Lower lobe of right lung (tissue), 2 donors: ENCODE data around the gene MGA. TPM values are rescaled to one million over a fixed set of nuclear protein-coding genes. Genes with fewer than 3 reads are reported as not detected.

Source experiments
- ATAC-seq, 2 donors: fragments of 200-7000 bp; cut with Tn5 transposase; one replicate each; pipeline ENCODE4 v1.9.1; 2020 to 2022; ENCODE audit warnings: mild to moderate bottlenecking in 2 of 2, moderate library complexity in 2 of 2
- DNase-seq: peaks from one replicate; pipeline ENCODE4 v3.0.0-alpha.2; 2020
- H3K27ac ChIP-seq: fragments of 200-600 bp; one replicate; pipeline ENCODE4 v1.8.0; 2022
- H3K27me3 ChIP-seq: fragments of 200-600 bp; one replicate; pipeline ENCODE4 v1.8.0; 2022; ENCODE audit warnings: low read depth
- H3K36me3 ChIP-seq: fragments of 200-600 bp; one replicate; pipeline ENCODE4 v1.8.0; 2022; ENCODE audit warnings: mild to moderate bottlenecking
- H3K4me1 ChIP-seq: fragments of 200-600 bp; one replicate; pipeline ENCODE4 v1.8.0; 2022
- H3K4me3 ChIP-seq: fragments of 200-600 bp; one replicate; pipeline ENCODE4 v1.8.0; 2022; ENCODE audit warnings: mild to moderate bottlenecking
- H3K9me3 ChIP-seq: fragments of 200-600 bp; one replicate; pipeline ENCODE4 v1.8.0; 2022
- intact Hi-C: fragments of 100-400 bp; cut with DNase I; formaldehyde crosslinking; loops from one replicate; pipeline ENCODE4 v1.11.0; 2022
- total RNA-seq: library from RNA; stranded (reverse); fragmentation: NEBNext Ultra II Directional; extraction: Animal tissue kit (Norgen Biotek cat#: 25700); gene quantifications from one replicate; pipeline ENCODE4 v1.2.1, GENCODE V29; 2021
- TF ChIP-seq, protein P1 (sequence below): fragments of 200-600 bp; IDR thresholded peaks from one replicate; pipeline ENCODE4 v1.8.0; 2022; ENCODE audit warnings: antibody characterized with exemption, mild to moderate bottlenecking
- donor health status: DM: no; HTN: yes; CAD: no; lungs with severe emphysema.

MGA gene
- total RNA-seq, 1 donor from 2014 or later = 38.7 TPM

DNA sequence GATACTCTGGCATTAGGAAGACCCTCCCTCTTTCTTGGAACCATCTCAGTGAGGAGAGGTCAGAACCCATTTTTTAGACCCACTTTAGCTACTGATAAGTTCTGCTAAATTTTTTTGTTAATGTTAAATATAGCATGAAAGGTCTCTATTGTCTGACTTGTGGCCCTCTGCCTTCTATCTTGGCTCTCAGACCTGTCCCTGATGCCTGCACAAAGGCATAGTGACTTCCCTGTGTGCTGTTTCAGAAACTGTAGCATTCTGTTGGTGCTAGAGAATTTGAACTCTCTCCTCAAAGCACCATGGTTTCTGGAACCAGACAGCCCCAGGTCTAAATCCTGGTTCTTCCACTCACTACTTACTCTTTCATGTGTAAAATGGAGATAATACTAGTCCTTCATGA is 129.5 kb downstream of the MGA start:
- Histone ChIP-seq H3K27me3 (no peaks in the 10 kb centered on the region), H3K4me1 (peaks cover 24% of the 10 kb centered on the region), H3K27ac (no peak overlapping the region), H3K36me3 (no peaks in the 10 kb centered on the region), H3K4me3 (no peak overlapping the region), H3K9me3 (no peaks in the 10 kb centered on the region)
- DNase-seq (no peak), ATAC-seq (no peak)
- TF ChIP-seq, protein P1, sequence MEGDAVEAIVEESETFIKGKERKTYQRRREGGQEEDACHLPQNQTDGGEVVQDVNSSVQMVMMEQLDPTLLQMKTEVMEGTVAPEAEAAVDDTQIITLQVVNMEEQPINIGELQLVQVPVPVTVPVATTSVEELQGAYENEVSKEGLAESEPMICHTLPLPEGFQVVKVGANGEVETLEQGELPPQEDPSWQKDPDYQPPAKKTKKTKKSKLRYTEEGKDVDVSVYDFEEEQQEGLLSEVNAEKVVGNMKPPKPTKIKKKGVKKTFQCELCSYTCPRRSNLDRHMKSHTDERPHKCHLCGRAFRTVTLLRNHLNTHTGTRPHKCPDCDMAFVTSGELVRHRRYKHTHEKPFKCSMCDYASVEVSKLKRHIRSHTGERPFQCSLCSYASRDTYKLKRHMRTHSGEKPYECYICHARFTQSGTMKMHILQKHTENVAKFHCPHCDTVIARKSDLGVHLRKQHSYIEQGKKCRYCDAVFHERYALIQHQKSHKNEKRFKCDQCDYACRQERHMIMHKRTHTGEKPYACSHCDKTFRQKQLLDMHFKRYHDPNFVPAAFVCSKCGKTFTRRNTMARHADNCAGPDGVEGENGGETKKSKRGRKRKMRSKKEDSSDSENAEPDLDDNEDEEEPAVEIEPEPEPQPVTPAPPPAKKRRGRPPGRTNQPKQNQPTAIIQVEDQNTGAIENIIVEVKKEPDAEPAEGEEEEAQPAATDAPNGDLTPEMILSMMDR = no peak
- intact Hi-C loops = no loop called here

- Histone ChIP-seq H3K9me3 (no peaks in the 10 kb centered on the region), H3K36me3 (no peaks in the 10 kb centered on the region), H3K27ac (peak overlapping the region; percentile 70), H3K27me3 (no peaks in the 10 kb centered on the region), H3K4me3 (no peak overlapping the region), H3K4me1 (peaks cover 24% of the 10 kb centered on the region)
- TF ChIP-seq, protein P1 = no peak
- DNase-seq (no peak), ATAC-seq (no peak)
- intact Hi-C loops = no loop called here
Measured at GRCh38 chr15:41790169-41790568, 130.0 kb downstream of the MGA start.

DNA sequence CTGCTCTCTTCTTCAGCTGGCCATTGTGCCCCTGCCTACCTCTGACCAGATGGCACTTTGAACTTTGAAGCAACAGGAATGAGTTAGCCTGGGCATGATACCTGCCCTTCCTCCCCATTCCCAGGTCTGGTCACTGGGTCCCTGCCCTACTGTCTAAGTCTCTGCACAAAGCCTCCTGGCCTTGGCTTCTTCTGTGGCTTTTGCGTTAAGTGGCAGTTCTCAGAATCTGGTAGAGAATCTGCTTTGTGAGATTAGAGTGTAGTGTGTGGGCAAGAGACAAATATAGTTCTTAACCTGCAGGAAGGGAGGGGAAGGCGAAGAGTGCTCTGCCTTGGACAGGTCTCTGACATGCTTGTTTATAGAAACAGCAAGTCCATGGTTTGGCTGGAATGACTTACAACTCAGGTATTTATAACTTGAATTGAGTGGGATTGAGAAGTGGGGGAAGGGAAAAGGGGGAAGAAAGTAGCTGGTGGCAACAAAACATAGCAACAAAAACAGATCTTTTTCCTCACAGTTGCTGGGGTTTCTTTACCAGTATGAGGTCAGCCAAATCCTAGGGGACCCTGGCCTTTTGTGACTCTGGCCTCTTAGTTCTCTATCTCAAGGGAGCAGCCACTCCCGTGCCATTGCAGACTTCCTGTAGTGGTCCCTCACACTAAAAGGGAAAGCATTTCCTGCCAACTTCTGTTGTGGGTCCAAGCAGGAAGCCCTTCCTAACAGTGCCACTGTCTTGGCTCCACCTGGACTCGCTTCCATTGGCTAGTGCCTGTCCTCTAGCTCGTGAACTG is 130.7 kb downstream of the MGA start:
- DNase-seq (no peak), ATAC-seq (peak; percentile 81 to 84)
- H3K27ac ChIP-seq = peak overlapping the region; percentile 70
- H3K27me3 ChIP-seq = no peaks in the 10 kb centered on the region
- peaks cover 28% of the 10 kb centered on the region for H3K4me1 ChIP-seq
- no peak overlapping the region for H3K4me3 ChIP-seq
- H3K36me3 ChIP-seq = no peaks in the 10 kb centered on the region
- intact Hi-C loops = no loop called here
- no peaks in the 10 kb centered on the region for H3K9me3 ChIP-seq
- TF ChIP-seq, protein P1 = no peak

DNA sequence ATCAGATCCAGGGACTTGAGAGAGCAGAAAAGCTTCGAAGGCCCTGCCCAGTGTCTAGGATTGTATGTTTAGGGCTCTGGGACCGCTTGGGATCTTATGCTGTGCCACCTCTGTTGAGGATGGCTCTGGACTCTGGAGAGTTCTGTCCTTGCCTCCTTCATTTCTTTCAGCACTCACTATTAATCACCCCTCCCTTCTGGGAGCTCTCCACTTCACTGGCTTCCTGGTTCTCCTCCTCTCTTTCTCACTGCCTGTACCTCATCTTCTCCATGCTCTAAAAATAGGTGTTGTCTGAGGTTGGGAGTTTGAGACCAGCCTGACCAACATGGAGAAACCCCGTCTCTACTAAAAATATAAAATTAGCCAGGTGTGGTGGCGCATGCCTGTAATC is 131.3 kb downstream of the MGA start:
- H3K4me1 ChIP-seq = peaks cover 34% of the 10 kb centered on the region
- DNase-seq (no peak), ATAC-seq (no peak)
- H3K9me3 ChIP-seq = no peaks in the 10 kb centered on the region
- no peaks in the 10 kb centered on the region for H3K27me3 ChIP-seq
- H3K4me3 ChIP-seq = no peak overlapping the region
- intact Hi-C loops = no loop called here
- H3K36me3 ChIP-seq = no peaks in the 10 kb centered on the region
- peak overlapping the region; percentile 70 for H3K27ac ChIP-seq
- TF ChIP-seq, protein P1 = no peak

- Histone ChIP-seq H3K27me3 (no peaks in the 10 kb centered on the region), H3K4me1 (peaks cover 40% of the 10 kb centered on the region), H3K4me3 (no peak overlapping the region), H3K9me3 (no peaks in the 10 kb centered on the region), H3K27ac (peak overlapping the region; percentile 70), H3K36me3 (no peaks in the 10 kb centered on the region)
- intact Hi-C loops = no loop called here
- DNase-seq = no peak
- TF ChIP-seq, protein P1 = no peak
- no peak for ATAC-seq
Measured at GRCh38 chr15:41792000-41792637, 131.9 kb downstream of the MGA start.
